Tibial nerve (tissue), 4 donors: ENCODE data around the gene MIEF1. TPM values are rescaled to one million over a fixed set of nuclear protein-coding genes. Genes with fewer than 3 reads are reported as not detected.
"Not testable (repeated sequence)": the region's sequence is repeated elsewhere in the genome, so short reads cannot be mapped to it uniquely, and the experiment has no call there.

ENCODE experiments used
- DNase-seq, 2 donors: peaks; one replicate each; pipeline ENCODE4 v3.0.0-alpha.2; 2019; ENCODE audit warnings: low spot score in 2 of 2
- H3K27ac ChIP-seq, 4 donors: fragments of 200-600 bp; sonication (generic) in 3 of 4; one replicate each; pipeline ENCODE4 v1.5.1; 2017 to 2019; ENCODE audit warnings: mild to moderate bottlenecking in 1 of 4
- H3K27me3 ChIP-seq, 2 donors: fragments of 200-600 bp; sonication (generic) in 1 of 2; one replicate each; pipeline versions ENCODE4 v1.5.1 to v1.6.0; 2017 to 2019
- H3K36me3 ChIP-seq, 3 donors: fragments of 200-600 bp; sonication (generic); one replicate each; pipeline ENCODE4 v1.5.1; 2018 to 2019
- H3K4me1 ChIP-seq, 4 donors: fragments of 200-600 bp; sonication (generic) in 3 of 4; one replicate each; pipeline ENCODE4 v1.5.1; 2017 to 2019
- H3K4me3 ChIP-seq, 4 donors: fragments of 200-600 bp; sonication (generic) in 3 of 4; one replicate each; pipeline ENCODE4 v1.5.1; 2017 to 2019; ENCODE audit warnings: mild to moderate bottlenecking in 1 of 4, moderate library complexity in 1 of 4
- H3K9me3 ChIP-seq, 4 donors: fragments of 200-600 bp; sonication (generic) in 3 of 4; one replicate each; pipeline ENCODE4 v1.5.1; 2017 to 2019
- EP300 ChIP-seq, 2 donors: sonication (generic); formaldehyde crosslinking; IDR thresholded peaks; one replicate each; pipeline ENCODE4 v1.6.1; 2017; ENCODE audit warnings: antibody characterized with exemption in 2 of 2, mild to moderate bottlenecking in 1 of 2
- POLR2A ChIP-seq, 2 donors: fragments of 450-650 bp; IDR thresholded peaks; one replicate each; pipeline ENCODE4 v1.6.1; 2017; ENCODE audit warnings: antibody characterized with exemption in 2 of 2, mild to moderate bottlenecking in 2 of 2, moderate library complexity in 2 of 2
- WGBS, 2 donors: methylation state at CpG; one replicate each; pipeline ENCODE4 v1.1.5; 2018; 5-methylcytosine and 5-hydroxymethylcytosine counted together
- total RNA-seq, 4 donors: library from RNA; depleted of rRNA; stranded (reverse); fragments of >200 nt; gene quantifications; one replicate each; pipeline ENCODE4 v1.1.0, GENCODE V29; 2016
- TF ChIP-seq, protein P1 (sequence below), 5 experiments: fragments of 200-600 bp in 3 of 5; fragments of 450-650 bp in 2 of 5; sonication (generic) in 3 of 5; IDR thresholded peaks; one replicate each; pipeline ENCODE4 v1.5.1; 2016 to 2019; ENCODE audit warnings: antibody characterized with exemption in 5 of 5, mild to moderate bottlenecking in 3 of 5, moderate library complexity in 2 of 5

MIEF1 gene
- total RNA-seq, 4 donors from 2014 or later = 18.0 to 38.2 (median 26.9) TPM

DNA sequence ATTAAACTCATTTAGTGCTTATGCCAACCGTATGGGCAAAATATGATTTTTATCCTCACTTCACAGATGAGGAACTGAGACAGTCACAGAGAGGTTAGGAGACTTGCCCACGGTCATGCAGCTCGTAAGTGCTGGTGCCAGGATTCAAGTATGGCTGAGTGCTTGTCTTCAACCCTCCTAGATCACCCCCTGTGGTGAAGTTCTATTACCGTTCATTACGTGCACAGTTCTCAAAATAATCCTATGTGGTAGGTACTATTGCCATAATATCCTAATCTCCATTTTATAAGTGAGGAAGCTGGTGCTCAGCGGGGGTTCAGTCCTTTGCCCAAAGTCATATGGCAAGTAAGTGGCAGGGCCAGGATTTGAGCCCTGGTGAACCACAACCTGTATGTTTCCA lies 1.5 kb downstream of the MIEF1 start:
- no peak for DNase-seq
- Histone ChIP-seq H3K27me3 (no peaks in the 10 kb centered on the region), H3K4me3 (peak overlapping the region; percentile 70 to 97 (median 88)), H3K4me1 (peaks cover 0 to 64% (median 26%) of the 10 kb centered on the region in 4 donors), H3K36me3 (peaks cover 0 to 47% (median 19%) of the 10 kb centered on the region in 3 donors), H3K27ac (peak overlapping the region in 1 of 4 donors; percentile 95), H3K9me3 (no peaks in the 10 kb centered on the region)
- TF ChIP-seq, protein P1, sequence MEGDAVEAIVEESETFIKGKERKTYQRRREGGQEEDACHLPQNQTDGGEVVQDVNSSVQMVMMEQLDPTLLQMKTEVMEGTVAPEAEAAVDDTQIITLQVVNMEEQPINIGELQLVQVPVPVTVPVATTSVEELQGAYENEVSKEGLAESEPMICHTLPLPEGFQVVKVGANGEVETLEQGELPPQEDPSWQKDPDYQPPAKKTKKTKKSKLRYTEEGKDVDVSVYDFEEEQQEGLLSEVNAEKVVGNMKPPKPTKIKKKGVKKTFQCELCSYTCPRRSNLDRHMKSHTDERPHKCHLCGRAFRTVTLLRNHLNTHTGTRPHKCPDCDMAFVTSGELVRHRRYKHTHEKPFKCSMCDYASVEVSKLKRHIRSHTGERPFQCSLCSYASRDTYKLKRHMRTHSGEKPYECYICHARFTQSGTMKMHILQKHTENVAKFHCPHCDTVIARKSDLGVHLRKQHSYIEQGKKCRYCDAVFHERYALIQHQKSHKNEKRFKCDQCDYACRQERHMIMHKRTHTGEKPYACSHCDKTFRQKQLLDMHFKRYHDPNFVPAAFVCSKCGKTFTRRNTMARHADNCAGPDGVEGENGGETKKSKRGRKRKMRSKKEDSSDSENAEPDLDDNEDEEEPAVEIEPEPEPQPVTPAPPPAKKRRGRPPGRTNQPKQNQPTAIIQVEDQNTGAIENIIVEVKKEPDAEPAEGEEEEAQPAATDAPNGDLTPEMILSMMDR (IDR thresholded peaks at IDR 0.05) = no peak
- TF ChIP-seq POLR2A (IDR thresholded peaks at IDR 0.05) = no peak
- no peak for TF ChIP-seq EP300 (IDR thresholded peaks at IDR 0.05)
- WGBS, 2 donors = 38 to 64% methylated on average over 6 of the region's 6 CpGs

DNA sequence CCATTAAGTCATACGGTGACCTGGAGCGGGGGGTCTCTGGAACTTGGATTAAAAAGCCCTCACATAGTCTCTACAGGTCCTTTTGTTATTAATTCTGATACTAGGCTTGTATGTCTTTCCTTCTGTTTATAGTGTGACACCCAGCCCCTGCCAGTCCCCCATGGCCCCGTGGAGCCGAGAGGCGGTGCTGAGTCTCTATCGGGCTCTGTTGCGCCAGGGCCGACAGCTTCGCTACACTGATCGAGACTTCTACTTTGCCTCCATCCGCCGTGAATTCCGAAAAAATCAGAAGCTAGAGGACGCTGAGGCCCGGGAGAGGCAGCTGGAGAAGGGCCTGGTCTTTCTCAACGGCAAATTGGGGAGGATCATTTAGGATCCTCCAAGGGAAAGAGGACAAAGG lies 2.0 kb downstream of the MIEF1 start:
- Histone ChIP-seq H3K4me1 (peaks cover 0 to 61% (median 26%) of the 10 kb centered on the region in 4 donors), H3K4me3 (no peak overlapping the region), H3K9me3 (no peaks in the 10 kb centered on the region), H3K36me3 (peaks cover 0 to 52% (median 19%) of the 10 kb centered on the region in 3 donors), H3K27ac (no peak overlapping the region), H3K27me3 (no peaks in the 10 kb centered on the region)
- TF ChIP-seq POLR2A (IDR thresholded peaks at IDR 0.05) = no peak
- TF ChIP-seq, protein P1 (IDR thresholded peaks at IDR 0.05) = no peak
- no peak for TF ChIP-seq EP300 (IDR thresholded peaks at IDR 0.05)
- DNase-seq = no peak
- 89 to 93% methylated on average over 16 of the region's 16 CpGs for WGBS, 2 donors

- DNase-seq, H3K9me3 ChIP-seq, H3K4me3 ChIP-seq, H3K27ac ChIP-seq, H3K27me3 ChIP-seq: not testable (repeated sequence)
- WGBS, 2 donors = 69 to 85% methylated on average over 10 of the region's 10 CpGs
- Histone ChIP-seq H3K4me1 (peaks cover 0 to 40% (median 14%) of the 10 kb centered on the region in 4 donors), H3K36me3 (peaks cover 2 to 81% (median 29%) of the 10 kb centered on the region in 3 donors)
Measured at GRCh38 chr22:39507021-39507420, 4.9 kb downstream of the MIEF1 start.

DNA sequence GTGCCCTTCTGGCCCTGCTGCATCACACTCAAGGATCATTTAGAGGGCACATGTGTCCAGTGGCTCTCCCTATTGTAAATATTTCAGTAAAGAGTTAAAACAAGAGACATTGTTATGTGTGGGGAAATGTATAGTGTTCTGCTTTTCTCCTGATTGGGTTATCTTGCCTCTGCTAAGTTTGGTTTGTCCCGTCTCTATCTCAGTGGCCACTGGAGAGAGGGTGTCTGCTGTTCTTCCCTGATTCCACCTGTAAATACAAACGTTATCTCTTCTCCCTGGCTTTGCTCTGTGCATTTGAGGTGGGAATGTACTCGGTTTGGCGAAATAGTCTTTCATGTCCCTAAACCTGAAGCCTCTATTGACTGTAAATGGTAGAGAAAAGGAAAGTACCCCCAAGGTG lies 6.3 kb downstream of the MIEF1 start:
- 72 to 78% methylated on average over 4 of the region's 4 CpGs for WGBS, 2 donors

GRCh38 chr22:39510529-39511149 lies 8.5 kb downstream of the MIEF1 start:
- 89 to 95% methylated on average over 4 of the region's 4 CpGs for WGBS, 2 donors
- Histone ChIP-seq H3K4me1 (peaks cover 0 to 23% (median 0%) of the 10 kb centered on the region in 4 donors), H3K27ac (no peak overlapping the region), H3K4me3 (no peak overlapping the region), H3K27me3 (no peaks in the 10 kb centered on the region), H3K36me3 (peaks cover 4 to 100% (median 36%) of the 10 kb centered on the region in 3 donors), H3K9me3 (no peaks in the 10 kb centered on the region)
- DNase-seq = no peak
- no peak for TF ChIP-seq EP300 (IDR thresholded peaks at IDR 0.05)
- TF ChIP-seq, protein P1 (IDR thresholded peaks at IDR 0.05) = no peak
- TF ChIP-seq POLR2A (IDR thresholded peaks at IDR 0.05) = no peak

More for the DNA sequence above, 6.3 kb downstream of the MIEF1 start:
- TF ChIP-seq, protein P1 (IDR thresholded peaks at IDR 0.05) = no peak
- TF ChIP-seq EP300 (IDR thresholded peaks at IDR 0.05) = no peak
- TF ChIP-seq POLR2A (IDR thresholded peaks at IDR 0.05) = no peak
- Histone ChIP-seq H3K4me1 (peaks cover 0 to 34% (median 9%) of the 10 kb centered on the region in 4 donors), H3K27ac (no peak overlapping the region), H3K36me3 (peaks cover 4 to 95% (median 37%) of the 10 kb centered on the region in 3 donors), H3K27me3 (no peaks in the 10 kb centered on the region), H3K9me3 (no peaks in the 10 kb centered on the region), H3K4me3 (no peak overlapping the region)
- DNase-seq = no peak
